Measurements from ENCODE around the gene WDR45. TPM values are rescaled to one million over a fixed set of nuclear protein-coding genes. Genes with fewer than 3 reads are reported as not detected.

WDR45 gene
- total and polyA plus RNA-seq, 11 donors = 49.2 to 98.5 (median 68.5) TPM

DNA sequence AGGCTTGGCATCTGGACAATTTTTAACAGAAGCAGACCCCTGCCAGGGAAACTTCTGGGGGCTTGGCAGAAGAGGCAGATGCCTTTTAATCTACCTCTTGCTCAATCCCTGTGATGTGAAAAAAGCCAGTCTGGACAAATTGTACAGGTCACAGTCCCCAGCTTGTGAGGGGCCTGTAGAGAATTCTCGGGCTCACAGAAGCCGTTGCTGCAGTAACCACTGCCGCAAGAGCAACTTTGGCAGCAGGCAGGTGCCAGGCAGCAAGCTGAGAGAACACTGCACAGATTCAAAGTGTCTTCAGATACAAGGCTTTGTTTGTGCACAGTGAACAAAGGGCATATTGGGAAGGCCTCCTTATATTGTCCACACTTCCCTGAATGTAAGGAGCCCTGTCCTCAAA lies 32.1 kb upstream of the WDR45 start:
- peaks cover 0 to 55% (median 36%) of the 10 kb centered on the region in 9 donors for H3K36me3 ChIP-seq
- WGBS, 4 donors = 55 to 77% (median 66%) methylated on average over 3 of the region's 3 CpGs
- H3K27ac ChIP-seq = no peak overlapping the region
- DNase-seq = no peak
- intact Hi-C loops (cut with DNase I) = no loop called here
- no peak overlapping the region for H3K4me3 ChIP-seq
- no peaks in the 10 kb centered on the region for H3K9me3 ChIP-seq
- no peaks in the 10 kb centered on the region for H3K27me3 ChIP-seq
- H3K4me1 ChIP-seq = no peaks in the 10 kb centered on the region
- peak in 1 of 4 donors; percentile 54 for ATAC-seq
- no peak for TF ChIP-seq POLR2A (IDR thresholded peaks at IDR 0.05)
- no peak for TF ChIP-seq CTCF (IDR thresholded peaks at IDR 0.05)

DNA sequence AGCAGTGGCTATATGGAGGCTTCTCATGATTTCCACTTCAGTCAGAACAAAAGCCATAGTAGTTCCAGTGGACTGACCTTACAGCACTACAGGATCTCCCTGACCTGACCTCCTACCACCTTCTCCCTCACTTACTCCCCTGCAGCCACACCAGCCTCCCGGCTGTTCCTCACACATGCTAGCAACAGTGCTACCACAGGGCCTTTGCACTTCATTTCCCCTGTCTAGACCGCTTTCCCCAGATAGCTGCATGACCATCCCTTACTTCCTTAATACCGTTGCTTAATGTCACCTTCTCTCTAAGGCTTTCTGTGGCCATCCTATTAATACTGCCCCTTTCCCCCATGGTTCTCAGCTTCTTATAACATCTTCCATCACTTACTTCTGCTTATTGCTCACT lies 30.7 kb upstream of the WDR45 start:
- Histone ChIP-seq H3K4me1 (no peaks in the 10 kb centered on the region), H3K4me3 (no peak overlapping the region), H3K36me3 (peaks cover 0 to 41% (median 25%) of the 10 kb centered on the region in 9 donors), H3K27ac (no peak overlapping the region), H3K9me3 (no peaks in the 10 kb centered on the region), H3K27me3 (no peaks in the 10 kb centered on the region)
- ATAC-seq (no peak), DNase-seq (no peak)
- 82 to 96% (median 85%) methylated on average over 3 of the region's 3 CpGs for WGBS, 4 donors
- intact Hi-C loops (cut with DNase I) = no loop called here
- TF ChIP-seq CTCF (IDR thresholded peaks at IDR 0.05) (no peak), POLR2A (IDR thresholded peaks at IDR 0.05) (no peak)

DNA sequence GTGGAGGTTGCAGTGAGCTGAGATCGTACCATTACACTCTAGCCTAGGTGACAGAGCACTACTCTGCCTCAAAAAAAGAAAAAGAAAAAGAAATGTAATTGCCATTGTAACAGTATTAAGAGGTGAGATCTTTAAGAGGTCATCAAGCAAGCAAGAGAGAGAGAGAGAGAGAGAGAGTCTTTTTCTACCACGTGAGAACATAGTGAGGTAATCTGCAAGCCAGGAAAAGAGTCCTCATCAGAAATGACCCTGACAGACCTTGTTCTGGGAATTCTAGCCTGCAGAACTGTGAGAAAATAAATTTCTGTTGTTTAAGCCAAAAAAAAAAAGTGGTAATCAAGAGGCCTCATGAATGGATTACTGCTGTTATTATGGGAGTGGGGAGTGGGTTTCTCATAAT lies 29.0 kb upstream of the WDR45 start:
- intact Hi-C loops (cut with DNase I) = loop anchor here in 1 of 10 donors (10.0 kb wide), 1 partner anchor 154 kb away; the partner anchor contains the start of gene OTUD5
- H3K27ac ChIP-seq = no peak overlapping the region
- no peak for ATAC-seq

GRCh38 chrX:49106930-49107329 lies 27.2 kb upstream of the WDR45 start:
- Histone ChIP-seq H3K36me3 (peaks cover 0 to 16% (median 5%) of the 10 kb centered on the region in 9 donors), H3K27me3 (no peaks in the 10 kb centered on the region), H3K4me3 (no peak overlapping the region), H3K27ac (no peak overlapping the region), H3K9me3 (no peaks in the 10 kb centered on the region), H3K4me1 (no peaks in the 10 kb centered on the region)
- ATAC-seq (peak; percentile 72 to 86 (median 80)), DNase-seq (peak in 1 of 5 donors; percentile 41)
- TF ChIP-seq CTCF (IDR thresholded peaks at IDR 0.05) = peak in 10 of 12 donors; percentile 8 to 52 (median 34)
- TF ChIP-seq POLR2A (IDR thresholded peaks at IDR 0.05) = no peak
- 41 to 50% (median 45%) methylated on average over 6 to 7 of the region's 7 CpGs for WGBS, 4 donors
- intact Hi-C loops (cut with DNase I) = loop anchor here in 1 of 10 donors (10.0 kb wide), 1 partner anchor 152 kb away; the partner anchor contains the start of gene OTUD5

More for the DNA sequence above, 29.0 kb upstream of the WDR45 start:
- DNase-seq = no peak
- no peak for TF ChIP-seq POLR2A (IDR thresholded peaks at IDR 0.05)
- TF ChIP-seq CTCF (IDR thresholded peaks at IDR 0.05) = no peak
- Histone ChIP-seq H3K9me3 (no peaks in the 10 kb centered on the region), H3K4me3 (no peak overlapping the region), H3K36me3 (peaks cover 0 to 31% (median 20%) of the 10 kb centered on the region in 9 donors), H3K4me1 (no peaks in the 10 kb centered on the region), H3K27me3 (no peaks in the 10 kb centered on the region)
- 58 to 65% (median 58%) methylated on average over 2 of the region's 2 CpGs for WGBS, 4 donors
